Epidermal melanocyte (primary cell): ENCODE data around the gene PRR23B.
"Not testable (repeated sequence)": the region's sequence is repeated elsewhere in the genome, so short reads cannot be mapped to it uniquely, and the experiment has no call there.

Source experiments
- DNase-seq: peaks from one replicate; pipeline ENCODE4 v3.0.0; 2011; ENCODE audit warnings: low spot score; ENCODE audit not compliant: insufficient read length

PRR23B gene

DNA sequence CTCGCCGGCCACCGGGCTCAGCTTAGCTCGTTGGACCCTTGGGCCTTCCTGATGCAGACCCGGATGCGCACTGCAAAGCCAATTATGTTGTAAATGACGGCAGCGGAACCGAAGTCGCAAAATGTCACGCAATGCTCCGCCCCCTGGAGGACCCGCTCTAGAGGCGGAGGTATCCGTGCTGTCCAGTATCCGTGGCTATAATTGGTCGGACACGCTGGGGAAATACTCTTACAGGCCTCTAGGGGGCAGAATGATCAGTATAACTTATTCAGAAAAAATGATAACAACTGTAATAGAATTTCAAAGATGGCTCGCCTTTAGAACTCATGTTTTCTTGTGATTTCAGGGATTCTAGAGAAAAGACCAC is at the start of gene PRR23B:
TSS of gene PRR23B (minus strand) at position 59 of the 367 bp plus-strand sequence. CDS start 265 bp downstream, outside the sequence.
- no peak for DNase-seq

DNA sequence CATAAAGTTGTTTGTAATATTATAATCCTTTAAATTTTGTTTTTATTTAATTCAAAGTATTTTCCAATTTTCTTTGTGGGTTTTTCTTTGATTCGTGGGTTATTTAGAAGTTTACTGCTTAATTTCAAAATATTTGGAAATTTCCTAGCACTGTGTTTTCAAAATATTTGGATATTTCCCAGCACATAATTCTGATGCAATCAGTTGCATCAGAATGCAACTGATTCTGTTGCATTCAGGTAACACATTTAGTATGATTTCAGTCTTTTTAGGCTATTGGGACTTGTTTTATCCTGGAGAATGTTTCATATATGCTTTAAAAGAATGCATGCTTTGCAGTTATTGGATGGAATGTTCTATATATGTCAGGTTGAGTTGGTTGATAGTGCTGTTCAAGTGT is 42.2 kb upstream of the PRR23B start:
- DNase-seq, result no peak

DNA sequence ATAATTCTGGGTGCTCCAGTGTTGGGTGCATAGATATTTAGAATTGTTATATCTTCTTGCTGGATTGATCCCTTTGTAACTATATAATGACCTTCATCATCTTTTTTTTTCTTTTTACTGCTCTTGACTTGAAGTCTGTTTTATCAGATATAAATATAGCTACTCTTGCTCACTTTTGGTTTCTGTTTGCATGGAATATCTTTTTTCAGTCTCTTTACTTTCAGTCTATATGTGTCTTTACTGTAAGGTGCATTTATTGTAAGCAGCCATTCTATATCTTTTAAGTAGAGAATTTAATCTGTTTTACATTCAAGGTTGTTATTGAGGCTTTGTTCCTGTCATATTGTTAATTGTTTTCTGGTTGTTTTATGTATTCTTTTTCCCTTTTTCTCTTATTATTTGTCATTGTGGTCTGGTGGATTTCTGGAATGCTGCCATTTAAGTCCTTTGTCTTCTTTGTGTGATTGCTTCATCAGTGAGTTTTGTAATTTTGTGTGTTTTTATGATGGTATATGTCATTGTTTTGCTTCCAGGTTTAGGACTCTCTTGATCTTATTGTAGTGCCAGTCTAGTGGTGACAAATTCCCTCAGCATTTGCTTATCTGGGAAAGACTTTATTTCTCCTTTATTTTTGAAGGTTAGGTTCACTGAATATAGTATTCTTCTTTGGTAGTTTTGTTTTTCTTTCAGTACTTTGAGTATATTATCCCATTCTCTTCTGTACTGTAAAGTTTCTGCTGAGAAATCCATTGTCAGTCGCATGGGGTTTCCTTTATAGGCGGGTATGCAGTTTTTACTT is 32.3 kb upstream of the PRR23B start:
- no peak for DNase-seq

DNA sequence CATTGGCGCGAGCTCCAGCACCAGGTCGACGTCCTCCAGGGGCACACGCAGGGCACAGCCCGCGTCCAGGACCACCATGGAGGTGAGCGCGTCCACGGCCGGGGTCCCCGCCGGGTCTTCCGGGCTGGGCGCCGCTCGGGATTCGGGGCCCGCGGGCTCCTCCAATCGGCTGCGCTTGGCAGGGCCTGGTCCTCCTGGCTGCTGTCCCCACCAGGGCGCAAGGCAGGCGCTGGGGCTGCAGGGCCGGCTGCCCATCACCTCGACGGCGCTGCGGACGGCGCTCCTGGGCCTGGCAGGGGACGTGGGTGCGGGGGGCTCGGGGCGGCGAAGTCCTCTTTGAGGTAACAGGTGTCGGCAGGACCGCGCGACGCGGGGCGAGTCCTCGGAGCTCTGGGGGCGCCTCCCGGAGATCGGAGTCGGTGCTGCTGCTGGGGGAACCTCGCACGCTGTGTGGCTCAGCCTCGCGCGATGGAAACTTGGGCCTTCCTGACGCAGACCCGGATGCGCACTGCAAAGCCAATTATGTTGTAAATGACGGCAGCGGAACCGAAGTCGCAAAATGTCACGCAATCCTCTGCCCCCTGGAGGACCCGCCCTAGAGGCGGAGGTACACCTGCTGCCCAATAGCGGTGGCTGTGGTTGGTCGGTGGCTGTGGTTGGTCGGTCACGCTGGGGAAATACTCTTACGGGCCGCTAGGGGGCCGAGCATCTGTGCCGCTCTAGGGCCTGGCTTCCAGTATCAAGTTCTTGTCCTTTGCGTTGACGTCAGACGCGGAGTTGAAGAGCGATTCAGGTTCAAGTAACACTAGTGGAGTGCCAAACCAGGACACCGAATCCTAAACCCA is 23.9 kb upstream of the PRR23B start, which contains the start of gene PRR23C:
TSS of gene PRR23C (minus strand) at position 527 of the 845 bp plus-strand sequence. CDS start at position 255, 272 bp downstream.
- no peak for DNase-seq

DNA sequence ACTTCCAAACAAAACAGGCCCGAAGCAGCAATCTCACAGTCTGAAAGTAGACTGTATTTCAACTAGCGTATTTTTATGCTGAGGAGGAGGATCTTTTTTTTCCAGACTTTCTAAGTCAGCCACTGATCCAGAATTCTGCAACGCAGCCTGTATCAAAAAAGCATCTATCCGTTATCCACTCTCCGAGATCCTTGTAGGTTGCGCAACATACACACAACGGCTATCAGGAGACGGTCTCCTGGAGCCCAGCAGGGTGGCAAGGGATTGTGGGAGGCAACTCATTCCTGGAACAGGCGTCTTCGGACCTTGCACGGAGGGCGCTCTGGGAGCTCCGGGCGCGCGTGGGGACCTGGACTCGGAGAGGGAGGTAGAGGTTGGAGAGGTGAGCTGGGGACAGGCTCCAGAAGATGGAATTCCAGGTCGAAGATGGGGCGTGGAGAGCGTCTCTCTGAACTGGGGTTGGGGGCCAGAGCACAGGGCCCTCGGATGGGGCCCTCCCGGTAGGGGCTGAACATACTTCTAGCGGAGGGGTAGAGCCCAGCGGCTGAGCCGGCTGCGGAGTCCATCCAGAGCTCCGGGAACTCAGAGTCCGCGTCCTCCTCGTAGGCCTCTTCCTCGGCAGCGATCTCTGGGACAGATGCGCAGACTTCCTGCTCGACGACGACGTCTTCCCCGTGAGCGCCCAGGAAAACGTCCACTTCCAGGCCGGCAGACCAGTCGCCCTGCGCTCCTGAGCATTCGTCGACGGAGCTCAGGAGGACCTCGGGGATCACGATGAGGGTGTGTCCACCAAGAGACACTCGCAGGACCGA is 23.0 kb upstream of the PRR23B start:
- no peak for DNase-seq

DNA sequence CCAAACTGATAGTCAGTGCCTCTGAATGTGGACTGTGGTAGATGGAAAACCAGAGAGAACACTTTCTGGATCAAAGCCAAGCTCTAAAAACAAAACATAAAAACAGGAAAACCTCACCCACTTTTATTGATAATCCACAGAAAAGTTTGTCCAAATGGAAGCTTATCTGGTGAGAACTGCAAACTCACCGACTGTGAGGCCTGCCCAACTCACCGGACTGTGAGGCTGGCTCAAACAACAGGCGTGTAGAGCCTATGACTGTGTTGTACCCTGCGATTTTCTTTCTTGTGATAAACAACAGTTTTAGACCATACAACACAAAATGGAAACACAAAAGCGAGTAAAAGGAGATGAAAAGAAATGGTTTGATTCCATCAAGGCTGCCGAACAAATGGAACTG is 16.8 kb upstream of the PRR23B start:
- DNase-seq, result no peak

DNA sequence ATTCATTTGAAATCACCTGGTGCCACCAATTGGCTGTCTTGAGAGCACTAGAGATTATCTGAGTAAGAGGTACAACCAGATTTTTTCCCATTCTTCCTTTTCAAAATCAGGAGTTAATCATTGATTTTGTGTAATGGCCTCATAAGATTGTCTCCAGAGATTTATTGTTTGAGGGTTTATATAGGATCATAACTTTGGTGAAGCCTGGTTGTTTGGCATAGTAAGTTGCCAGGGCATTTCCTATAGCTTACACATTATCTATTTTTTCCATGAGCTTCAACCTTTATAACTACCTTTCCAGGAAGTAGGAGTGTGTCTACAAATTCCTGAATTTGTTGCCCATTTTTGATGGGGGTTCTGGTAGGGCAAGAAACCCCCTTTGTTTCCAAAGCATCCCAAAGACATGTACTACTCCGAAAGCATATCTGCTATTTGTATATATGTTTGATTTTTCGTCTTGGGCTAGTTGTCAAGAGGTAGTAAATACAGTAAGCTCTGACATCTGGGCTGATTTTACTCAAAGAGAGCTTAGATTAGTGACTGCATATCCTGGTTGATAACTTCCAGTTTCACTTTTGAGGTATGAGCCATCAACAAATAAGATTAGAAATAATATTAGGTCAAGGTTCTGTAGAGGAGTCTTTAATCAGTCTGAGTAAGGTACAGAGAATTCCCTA is 11.7 kb upstream of the PRR23B start:
- DNase-seq, result no peak

DNA sequence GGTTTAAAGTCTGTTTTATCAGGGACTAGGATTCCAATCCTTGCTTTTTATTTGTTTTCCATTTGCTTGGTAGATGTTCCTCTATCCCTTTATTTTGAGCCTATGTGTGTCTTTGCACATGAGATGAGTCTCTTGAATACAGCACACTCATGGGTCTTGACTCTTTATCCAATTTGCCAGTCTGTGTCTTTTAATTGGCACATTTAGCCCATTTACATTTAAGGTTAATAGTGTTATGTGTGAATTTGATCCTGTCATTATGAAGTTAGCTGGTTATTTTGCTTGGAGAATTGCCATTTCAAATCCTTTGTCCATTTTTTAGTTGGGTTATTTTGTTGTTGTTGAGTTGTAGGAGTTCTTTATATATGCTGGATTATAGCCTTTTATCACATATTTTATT is 9.8 kb upstream of the PRR23B start:
- not testable (repeated sequence) for DNase-seq

DNA sequence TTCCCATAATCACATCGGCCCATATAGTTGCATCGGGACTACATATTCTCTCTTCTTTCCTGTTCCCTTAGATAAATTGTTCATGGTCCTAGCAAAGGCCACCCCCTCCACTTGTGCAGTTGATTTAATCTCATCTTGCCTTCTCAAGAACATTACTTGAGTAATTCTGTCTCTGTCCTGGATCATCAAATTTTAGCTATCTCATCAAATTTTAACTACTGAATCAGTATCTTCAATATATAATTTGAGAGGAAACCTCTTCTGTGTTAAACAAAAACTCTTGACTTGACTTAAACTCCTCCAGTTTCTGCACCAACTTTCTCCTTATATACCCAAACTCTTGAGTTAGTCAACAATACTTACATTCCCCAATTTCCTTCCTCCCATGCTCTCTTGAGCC is 4.2 kb upstream of the PRR23B start:
- DNase-seq, result no peak

DNA sequence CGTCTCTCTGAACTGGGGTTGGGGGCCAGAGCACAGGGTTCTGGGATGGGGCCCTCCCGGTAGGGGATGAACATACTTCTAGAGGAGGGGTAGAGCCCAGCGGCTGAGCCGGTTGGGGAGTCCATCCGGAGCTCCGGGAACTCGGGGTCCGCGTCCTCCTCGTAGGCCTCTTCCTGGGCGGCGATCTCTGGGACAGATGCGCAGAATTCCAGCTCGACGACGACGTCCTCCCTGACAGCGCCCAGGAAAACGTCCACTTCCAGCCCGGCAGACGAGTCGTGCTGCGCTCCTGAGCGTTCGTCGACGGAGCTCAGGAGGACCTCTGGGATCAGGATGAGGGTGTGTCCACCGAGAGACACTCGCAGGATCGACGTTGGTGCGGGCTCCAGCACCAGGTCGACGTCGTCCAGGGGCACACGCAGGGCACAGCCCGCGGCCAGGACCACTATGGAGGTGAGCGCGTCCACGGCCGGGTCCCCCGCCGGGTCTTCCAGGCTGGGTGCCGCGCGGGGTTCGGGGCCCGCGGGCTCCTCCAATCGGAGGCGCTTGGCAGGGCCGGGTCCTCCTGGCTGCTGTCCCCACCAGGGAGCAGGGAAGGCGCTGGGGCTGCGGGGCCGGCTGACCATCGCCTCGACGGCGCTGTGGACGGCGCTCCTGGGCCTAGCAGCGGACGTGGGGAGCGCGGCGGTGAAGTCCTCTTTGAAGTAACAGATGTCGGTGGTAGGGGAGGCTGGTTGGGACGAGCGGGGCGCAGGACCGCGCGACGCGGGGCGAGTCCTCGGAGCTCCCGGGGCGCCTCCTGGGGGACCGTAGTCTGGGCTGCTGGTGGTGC is 474 bp downstream of the PRR23B start:
- no peak for DNase-seq

DNA sequence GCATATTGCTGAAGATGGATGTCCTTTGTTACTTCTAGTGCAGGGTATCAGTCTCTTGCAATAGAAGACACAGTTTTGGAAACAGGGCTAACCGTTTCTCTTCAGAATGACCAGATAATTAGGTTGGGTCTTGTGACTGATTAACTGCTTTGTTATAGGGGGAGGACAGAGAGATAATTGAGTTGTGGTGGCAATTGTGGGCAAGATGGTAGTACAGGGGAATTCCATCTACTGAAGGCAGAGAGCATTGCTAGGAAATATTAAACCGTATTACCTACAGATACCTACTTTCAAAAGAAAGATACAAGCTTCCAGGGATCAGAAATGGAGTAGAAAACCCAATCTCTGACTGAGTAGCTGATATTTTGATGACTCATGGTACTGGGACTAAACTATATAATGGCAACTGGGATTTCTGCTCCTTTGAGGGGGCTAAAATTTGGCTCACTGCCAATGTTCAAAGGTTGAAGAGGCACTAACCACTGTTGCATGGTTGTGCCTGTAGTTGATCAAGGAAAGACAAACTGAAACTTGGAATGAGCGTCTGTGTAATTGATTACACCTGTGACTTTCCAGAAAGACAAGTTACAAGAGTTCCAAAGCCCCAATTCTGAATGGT is 4.2 kb downstream of the PRR23B start:
- no peak for DNase-seq

DNA sequence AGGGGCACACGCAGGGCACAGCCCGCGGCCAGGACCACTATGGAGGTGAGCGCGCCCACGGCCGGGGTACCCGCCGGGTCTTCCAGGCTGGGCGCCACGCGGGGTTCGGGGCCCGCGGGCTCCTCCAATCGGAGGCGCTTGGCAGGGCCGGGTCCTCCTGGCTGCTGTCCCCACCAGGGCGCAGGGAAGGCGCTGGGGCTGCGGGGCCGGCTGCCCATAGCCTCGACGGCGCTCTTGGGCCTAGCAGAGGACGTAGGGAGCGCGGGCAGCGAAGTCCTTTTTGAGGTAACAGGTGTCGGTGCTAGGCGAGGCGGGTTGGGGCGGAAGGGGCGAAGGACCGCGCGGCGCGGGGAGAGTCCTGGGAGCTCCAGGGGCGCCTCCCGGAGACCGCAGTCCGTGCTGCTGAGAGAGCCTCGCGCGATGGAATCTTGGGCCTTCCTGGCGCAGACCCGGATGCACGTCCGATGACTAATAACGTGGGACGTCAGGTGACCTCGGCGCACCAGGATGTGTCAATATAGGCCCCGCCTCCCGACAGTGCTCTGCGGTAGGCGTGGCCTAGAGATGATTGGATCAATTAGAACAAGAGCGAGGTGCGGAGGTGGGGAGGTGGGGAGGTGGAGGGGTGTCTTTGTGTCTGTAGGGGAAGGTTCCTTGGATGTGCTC is 14.5 kb downstream of the PRR23B start, which contains the start of gene PRR23A:
TSS of gene PRR23A (minus strand) at position 218 of the 666 bp plus-strand sequence. CDS start at position 218, 0 bp downstream.
- DNase-seq, result no peak

DNA sequence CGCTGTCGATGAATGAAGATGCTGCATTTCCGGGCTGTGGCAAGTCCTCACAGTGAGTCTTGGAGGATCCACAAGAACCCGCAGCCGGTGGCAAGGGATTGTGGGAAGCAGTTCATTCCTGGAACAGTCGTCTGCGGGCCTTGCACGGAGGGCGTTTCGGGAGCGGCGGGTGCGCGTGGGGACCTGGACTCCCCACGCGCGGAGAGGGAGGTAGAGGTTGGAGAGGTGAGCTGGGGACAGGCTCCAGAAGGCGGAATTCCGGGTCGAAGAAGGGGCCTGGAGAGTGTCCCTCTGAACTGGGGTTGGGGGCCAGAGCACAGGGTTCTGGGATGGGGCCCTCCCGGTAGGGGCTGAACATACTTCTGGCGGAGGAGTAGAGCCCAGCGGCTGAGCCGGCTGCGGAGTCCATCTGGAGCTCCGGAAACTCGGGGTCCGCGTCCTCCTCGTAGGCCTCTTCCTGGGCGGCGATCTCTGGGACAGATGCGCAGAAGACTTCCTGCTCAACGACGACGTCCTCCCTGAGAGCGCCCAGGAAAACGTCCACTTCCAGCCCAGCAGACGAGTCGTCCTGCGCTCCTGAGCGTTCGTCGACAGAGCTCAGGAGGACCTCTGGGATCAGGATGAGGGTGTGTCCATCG is 15.3 kb downstream of the PRR23B start:
- DNase-seq, result no peak

DNA sequence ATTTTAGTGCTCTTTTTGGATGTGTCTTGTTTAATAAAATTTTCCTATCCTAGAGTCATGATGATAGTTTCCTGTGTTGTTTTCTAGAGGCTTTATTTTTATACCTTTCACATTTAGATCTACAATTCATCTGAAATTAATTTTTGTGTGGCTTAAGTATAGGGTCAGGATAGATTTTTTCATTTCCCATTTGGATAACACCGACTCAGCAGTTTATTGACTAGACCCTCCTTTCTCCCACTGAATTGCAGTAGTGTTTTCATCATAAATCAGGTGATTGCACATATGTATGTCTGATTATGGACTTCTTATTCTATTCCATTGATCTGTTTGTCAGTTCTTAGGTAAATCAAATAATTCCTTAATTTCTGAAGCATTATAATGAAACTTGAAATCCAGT is 25.0 kb downstream of the PRR23B start:
- DNase-seq, result no peak

DNA sequence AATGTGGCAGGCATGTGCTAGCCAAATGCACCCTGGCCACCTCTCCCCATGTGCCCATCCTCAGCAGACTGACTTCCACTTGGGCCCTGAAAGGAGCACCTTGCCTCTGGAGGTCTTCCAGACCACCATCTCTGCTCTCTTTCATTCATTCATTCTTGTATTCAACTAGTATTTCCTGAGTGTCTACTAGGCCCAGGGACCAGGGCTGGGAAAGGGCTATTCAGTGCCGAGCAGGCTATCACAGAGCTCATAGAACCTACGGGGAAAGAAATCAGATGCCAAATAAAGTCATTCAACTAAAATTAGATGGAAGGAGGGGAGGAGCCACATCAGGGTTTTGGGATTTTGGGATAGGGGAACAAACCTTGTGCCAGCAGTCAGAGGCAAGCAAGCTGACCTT is 33.5 kb downstream of the PRR23B start:
- DNase-seq, result no peak

DNA sequence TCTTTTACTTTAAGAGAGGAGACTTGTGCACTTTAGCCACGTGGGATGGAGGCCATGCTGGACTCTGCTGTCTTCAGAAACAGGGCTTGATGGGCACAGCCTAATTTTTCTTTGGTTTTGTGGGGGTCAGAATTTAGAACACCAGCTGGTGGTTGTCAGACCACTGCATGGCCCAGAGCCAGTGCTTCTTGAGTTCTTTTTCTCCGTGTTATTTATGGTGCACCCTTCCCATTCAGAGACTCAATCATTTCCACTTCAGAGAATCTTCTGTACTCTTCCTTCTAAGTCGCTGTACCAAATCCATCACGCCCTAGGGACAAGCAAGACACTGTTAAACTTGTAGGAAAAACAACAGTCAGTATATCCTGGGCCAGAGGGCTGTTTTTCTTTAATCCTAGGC is 34.8 kb downstream of the PRR23B start:
- DNase-seq, result no peak

DNA sequence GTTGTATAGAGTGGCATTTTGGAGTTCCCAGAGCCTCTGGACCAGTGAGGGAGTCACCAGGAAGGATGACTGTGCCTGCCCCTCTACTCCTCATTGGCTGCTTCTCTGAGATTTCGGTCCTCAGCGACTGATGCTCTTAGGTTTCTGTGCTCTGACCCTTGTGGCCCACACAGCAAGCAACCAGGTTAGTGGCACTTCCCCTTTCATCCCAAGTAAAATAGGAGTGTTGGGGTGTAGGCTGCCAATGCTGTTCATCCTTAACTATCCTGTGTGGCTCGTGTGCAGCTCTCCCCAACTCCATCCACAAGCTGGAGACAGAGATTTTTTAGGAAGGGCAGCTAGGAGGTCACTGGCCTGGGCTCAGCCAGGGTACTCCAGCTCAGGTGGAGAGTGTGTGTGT is 35.9 kb downstream of the PRR23B start:
- no peak for DNase-seq

DNA sequence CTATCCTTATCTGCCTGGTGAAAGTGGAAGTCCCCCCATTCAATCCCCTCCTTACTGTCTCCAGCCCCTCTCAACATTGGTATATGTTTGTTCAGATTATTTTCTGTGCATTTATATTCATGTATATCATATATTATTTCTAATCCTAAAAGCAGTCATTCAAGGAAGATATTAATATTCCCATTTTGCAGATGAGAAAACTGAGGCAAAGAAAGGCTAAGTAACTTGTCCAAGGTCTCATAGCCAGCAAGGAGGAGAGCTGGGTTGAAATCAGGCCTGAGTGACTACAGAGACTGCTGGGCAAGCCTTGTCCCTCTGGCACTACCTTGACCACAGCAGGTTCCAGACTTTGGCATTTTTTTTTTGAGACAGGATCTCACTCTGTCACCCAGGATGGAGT is 44.7 kb downstream of the PRR23B start:
- DNase-seq, result no peak

DNA sequence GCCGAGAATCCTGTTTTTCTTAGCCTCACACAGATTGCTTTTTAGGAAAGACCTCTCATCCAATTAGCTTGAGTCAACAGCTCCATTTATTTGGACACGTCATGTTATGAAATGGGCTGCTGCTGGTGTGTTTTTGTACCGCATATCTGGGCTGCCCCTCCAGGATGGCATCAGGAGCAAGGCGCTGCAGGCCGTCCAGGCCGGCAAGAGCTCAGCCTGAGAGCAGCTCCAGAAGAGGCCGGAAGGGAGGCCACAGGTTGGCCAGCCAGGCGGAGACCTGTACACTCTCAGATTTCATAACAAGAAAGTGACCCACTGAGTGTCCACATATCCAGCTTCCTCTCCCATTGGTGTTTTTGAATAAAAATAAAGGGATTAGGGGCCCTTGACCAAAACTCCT is 45.4 kb downstream of the PRR23B start:
- DNase-seq, result no peak
